Amygdala (tissue), 56 donors: ENCODE results near the gene NEDD4L.
"Not testable (repeated sequence)": the region's sequence is repeated elsewhere in the genome, so short reads cannot be mapped to it uniquely, and the experiment has no call there.

ENCODE experiments used
- DNase-seq, 56 donors: peaks; one replicate each; lab custom pipeline; 2025; lab: John Stamatoyannopoulos, UW

The NEDD4L gene

DNA sequence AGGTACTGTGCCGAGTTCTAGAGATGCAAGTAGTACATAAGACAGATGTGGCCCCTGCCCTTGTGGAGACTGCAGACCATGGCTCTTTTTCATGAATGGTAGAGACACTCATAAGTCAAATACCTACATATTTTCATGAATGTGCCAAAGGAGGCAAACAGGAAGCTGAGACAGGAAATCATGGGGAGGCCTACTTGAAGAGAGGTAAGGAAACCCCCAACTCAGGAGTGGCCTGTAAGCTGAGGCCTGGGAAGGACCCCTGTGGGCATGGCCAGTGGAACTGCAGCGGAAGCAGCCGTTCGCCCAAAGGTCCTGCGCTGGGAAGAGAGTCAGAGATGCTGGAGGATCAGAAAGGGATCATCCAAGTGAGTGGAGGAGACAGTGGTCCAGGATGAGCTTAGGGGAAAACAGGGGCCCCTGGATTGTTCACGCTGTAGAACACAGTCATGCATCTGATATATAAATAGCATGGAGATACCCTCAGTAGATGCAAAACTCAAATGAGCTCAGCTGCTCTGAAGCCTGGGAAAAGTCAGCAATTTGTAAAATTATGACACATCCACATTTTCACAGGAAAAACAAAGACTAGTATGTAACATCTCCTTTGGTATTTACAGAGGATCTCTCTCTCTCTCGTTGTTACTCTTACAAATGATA lies 228.9 kb downstream of the NEDD4L start:
- DNase-seq, result no peak

DNA sequence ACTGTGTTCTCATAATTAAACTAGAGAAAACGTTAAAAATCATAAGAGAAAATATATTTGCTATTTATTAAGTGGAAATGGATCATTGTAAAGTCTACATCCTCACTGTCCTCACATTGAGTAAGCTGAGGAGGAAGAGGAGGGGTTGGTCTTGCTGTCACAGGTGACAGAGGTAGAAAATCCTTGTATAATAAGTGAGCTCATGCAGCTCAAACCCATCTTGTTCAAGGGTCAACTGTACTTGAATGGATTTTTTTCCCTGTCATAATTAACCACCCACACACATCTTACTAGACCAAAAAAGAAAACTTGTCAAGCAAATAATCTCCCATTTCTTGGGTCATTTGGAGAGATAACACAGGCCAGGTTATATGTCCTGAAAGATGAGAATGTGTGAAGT lies 231.2 kb downstream of the NEDD4L start:
- DNase-seq, result no peak

DNA sequence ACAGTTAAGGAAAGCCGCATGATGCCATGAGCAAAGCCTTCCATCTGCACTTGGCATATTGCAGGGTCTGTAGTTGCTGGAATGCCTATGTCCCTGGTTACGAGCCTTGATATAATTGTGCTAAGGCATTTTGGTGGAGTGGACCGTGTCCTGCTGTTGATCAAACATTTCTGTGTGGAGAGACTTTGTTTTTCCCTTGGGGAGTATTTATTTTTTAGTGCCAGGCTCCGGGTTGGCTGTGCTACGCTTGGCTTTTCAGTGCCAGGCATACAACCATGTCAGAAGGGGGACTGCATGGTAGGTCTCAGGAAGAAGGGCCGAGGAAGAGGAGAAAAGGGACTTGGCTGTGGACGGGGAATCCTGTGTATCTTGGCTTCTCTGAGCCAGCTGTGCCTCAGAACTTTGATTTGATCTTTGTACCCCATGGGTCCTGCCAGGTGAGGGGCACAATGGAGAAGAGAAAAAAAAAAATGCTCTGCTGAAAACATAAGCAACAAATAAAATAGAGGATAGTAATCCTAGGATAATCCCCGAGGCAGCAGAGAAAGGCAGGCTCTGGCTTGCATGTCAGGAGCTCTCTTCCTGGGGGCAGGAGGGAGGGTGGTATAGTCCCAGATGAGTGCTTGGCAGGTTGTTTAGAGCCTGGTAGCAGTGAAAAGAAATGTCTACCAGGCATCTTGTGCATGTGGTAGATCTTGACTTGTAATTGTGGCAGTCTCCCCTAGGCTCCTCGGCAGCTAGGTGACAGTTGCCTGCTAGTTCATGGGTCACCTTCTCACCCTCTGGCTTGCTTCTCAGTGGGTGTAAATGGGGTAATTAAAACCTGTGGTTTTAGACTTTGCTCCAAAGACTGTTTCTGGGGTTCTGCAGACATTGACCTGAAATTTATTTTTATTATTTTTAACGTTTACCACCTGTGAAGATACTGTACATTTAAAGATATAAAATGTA lies 233.0 kb downstream of the NEDD4L start:
- no peak for DNase-seq

DNA sequence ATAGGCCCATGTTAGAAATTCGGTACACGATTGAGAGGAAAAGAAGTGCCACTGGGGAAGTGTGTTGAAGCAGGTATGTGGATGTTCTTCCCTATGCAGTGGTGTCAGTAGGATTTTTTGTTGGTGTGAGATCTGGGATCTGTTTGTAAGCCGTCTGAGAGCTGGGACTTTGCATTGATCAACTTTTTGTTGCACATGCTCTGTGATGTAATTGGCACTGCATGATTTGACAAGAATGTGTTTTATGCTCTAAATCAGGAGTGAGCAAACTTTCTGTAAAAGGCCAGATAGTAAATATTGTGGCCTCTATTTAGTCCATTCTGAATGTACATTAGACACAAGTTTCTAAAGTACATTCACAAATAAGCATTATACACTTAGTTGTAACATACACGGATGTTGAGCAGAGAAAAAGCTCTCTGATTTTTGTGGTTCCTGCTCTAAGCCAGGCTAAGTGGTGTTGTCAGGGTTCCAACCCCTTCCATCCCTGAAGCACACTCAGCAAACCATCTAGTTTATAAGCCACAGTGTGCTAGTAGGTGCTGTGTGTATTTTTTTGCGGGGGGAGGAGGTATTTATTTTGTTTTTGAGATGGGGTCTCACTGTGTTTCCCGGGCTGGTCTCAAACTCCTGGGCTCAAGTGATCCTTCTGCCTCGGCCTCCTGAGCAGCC lies 235.6 kb downstream of the NEDD4L start:
- no peak for DNase-seq

DNA sequence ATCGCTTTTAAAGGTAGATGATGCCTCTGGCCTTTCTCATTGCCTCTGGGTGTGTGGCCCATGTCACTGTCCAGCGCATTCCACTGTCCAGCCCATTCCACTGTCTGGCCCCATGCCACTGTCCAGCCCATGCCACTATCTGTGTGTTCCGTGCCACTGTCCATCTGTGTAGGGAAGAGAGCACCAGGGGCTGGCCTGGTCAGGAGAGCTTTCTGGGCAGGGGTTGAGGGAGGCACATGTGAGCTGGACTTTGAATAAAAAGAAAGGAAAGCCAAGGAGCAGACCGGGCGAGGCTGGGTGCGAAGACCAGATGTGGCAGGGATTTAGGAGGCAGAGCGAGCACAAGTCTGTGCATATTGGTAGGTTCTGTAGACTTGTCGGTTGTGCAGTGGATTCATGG lies 236.2 kb downstream of the NEDD4L start:
- DNase-seq, result no peak

DNA sequence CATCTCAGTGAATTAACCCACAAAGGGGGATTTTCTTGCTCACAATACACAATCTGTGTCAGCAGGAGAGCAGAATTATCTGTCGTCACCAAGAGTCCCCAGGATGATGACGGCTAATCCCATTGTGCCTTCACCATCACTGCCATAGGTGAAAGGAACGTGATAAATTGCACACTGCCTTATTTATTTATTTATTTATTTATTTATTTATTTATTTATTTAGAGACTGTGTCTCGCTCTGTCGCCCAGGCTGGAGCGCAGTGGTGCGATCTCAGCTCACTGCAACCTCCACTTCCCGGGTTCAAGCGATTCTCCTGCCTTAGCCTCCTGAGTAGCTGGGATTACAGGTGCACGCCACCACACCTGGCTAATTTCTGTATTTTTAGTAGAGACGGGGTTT lies 238.8 kb downstream of the NEDD4L start:
- not testable (repeated sequence) for DNase-seq

DNA sequence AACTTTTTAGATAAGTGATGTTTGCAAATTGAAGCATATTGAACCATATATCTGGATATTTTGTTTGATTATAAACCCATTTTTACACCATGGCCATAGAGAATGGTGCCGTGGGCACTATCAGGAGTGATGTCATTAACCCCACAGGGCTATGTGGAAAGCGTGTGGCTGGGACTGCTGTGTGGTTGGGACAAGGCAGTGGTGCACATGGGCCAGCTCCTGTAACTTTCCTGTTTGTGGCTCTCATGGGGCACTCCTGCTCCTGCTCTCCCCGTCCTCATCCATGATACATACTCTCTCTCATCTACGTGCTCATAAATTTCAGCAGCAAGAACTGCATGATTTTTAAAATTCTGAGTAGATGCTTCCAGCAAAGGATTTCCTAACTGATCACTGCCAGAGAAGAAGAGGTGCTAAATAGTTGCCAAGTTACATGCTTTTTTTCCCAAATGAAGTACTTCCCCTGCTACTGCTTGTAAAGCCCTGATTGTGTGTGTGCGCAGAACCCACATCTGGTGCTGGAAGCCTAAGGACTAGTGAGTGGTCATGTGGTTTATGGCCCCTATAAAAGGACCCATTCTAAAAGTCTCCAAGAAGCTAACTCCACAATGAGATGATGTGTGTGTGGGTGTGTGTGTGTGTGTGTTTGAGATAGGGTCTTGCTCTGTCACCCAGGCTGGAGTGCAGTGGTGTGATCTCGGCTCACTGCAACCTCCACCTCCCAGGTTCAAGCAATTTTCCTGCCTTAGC lies 240.8 kb downstream of the NEDD4L start:
- DNase-seq, result no peak

DNA sequence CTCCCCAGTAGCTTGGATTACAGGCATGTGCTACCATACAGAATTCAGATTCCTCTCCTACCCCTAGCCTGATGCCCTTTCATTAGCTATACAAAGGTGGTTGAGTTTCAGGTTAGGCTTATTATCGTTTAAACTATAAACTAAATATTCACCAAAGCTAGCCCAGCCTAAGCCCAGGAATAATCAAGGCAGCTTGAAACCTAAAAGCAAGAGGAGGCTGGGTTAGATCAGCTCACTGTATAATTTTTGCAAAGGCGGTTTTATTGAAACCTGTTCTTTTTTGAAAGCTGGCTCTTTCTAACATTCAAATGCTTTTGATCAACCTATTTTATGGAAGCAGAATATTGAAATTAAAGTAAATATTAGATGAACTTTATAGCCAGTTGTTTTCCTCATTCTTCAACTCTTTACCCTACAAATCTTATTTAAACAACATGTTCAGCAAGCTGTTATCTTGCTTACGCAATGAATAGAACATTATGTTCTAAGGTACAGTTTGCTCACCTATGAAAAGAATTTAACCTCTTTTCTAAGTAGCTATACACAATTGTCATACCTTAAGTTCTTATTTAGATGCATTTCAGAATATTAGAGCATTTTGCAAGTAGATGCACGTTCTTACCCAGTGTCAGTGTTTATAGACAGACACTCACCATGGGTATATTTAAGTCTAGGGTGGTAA lies 241.6 kb downstream of the NEDD4L start:
- DNase-seq, result no peak

DNA sequence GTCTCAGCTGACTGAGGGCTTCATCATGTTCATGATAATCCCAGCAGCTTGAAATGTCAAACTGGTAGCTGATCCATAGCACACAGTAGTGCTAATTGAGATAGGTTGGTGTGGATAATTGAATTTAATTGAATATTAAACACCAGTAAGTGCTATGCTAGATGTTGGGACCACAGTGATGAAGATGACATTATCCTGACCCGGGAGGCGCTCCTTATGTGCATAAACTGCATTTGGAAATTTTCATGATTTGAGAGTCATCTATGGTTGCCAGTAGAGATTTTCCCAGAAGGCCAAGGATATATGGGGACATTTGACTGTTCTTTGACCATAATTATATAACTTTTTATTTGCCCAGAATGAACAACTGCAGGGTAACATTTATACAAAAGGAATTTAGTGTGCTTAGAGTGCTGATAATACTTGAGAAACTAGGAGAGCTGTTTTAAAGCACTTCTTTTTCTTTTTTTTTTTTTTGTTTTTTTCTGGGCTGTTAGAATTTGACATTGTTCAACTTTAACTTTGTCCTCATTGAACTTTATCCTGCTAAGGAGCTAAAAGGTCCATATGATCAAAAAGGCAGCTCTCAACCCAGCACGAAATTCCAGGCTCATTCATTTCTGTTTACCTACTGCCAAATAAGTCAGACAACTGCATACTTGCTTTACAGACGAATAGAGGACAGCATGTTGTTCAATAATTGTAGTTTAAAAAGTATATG lies 242.8 kb downstream of the NEDD4L start:
- DNase-seq, result no peak

DNA sequence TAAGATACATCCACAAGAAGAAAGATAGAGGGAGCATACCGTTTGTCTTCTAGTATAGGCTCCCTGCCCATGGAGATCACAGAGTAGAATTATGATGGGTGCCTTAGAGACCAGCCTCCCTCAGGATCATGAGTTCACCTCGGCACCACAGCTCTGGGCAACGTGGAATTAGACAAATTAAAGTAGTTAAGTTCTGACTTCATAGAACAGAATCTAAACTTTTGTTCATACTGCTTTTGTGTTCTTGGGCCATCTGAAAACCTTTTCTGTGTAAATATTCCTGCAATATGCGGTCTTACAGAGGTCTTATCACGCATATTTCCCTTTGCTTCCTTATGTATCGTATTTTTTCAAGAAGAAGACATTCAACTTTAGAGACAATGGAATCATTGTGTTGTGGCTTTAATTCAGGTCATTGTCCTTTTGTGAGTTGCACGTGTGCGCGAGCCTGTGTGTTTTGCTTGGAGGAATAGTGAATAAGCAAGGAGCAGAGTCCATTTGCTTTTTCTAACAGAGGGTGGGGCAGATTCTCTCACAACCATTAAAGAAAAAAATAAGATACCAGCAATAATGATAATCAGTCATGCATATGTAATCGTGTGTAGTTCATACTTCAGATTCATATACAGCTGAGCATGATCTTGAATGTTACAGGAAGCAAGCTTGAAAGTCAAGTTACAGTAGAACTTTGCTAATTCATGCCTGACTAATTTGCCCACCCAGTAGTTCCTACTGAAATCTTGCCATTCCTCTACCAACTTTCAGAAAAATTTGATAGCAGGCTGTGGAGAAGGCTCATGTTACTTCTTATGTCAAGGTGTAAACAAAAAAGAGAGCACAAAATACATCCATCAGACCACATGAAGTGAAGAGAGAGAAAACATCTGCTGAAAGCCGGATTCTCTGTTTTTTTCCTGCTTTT lies 243.6 kb downstream of the NEDD4L start:
- DNase-seq, result no peak

DNA sequence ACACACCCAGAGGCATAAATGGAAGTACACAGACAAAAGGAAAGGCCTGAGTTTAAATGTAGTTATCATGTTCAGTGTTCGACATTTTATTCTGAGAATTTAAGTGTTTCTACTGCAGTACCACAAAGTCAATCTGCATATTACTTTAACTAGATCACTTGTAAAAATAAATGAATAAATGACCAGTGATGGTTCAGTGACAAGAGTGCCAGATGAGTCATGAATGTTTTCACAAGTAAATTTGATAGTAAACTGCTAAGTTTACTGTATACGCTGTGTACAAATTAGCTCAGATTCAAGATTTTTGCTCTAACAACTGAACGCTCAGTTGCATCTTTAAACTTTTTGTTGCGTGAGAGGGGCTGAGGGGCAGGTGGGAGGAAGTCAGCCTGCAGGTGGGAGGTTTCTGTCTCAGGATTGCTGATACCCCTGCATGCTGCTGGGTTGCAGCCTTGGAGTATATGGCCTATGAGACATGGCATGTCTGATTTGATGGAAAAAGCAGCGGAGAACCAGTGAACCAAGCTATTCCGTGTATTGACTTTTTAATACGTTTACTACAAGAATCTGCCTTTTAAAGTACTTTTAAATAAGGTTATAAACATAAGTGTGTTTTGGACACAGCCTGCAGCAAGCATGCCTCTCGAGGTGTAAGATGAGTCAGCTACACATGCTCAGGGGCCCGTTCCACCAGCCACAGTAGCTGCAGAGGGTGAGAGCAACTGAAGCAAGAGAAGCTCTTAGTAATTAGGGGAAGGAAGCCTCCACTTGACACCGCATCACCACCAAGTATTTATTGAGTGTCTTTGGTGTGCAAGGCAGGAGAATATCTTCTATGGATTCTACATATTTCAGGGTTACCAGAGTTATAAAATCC lies 245.1 kb downstream of the NEDD4L start:
- no peak for DNase-seq

DNA sequence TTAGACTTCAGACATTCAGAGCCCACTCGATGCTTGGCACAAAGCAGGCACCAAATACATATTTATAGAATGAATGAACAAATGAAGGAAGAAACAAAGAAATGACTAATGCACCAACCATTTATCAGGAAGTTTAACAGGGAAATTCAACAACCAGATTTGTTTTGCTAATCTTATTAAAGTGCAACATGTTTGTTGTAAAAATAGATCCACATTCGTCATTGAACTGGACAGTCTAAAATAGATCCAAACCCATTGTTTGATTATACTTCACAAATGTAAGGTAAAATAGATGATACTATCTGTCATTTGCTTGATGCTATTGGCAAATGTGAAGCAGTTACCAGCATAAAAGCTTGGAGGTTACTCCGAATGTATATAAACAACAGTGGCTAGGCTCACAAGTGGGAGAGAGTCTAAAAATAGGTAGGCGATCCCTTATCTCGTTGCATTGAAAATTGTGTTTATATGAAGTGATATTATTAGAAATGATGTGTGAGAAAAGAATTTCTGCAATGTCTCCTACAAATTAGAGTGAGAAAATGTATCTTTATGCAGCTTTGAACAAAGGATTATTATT lies 246.2 kb downstream of the NEDD4L start:
- no peak for DNase-seq

DNA sequence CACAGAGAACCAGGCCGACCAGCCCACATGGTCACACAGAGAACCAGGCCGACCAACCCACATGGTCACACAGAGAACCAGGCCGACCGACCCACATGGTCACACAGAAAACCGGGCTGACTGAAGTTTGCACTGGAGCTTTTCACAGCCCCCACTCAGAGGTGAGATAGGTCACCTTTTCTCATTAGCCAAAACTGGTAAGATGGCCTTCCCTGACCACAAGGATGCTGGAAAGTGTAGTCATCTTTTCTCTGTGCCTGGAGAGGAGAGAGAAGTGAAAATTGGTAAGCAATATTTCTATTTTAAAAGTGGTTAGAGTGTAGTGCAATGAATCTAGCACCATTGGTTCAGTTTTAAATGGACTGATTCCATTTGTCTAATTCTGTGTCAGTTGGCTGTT lies 247.1 kb downstream of the NEDD4L start:
- DNase-seq, result no peak

DNA sequence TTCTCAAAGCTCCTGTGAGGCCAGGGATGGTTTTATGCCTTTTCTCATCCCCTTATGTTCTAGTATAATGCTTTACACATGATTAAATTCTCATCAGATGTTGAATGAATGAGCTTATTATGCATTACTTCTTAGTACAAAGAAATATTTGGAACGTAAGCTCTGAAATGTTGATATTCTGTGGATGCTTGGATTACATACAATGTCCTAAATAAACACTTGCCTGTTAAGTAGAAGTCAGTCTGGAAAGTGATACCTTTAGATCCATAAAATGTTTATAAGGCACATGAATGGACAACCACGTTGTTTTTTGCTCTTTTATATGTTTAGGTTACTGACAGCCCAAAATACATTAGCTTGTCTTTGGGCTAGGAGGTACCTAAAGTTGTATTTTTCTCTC lies 248.6 kb downstream of the NEDD4L start:
- no peak for DNase-seq

DNA sequence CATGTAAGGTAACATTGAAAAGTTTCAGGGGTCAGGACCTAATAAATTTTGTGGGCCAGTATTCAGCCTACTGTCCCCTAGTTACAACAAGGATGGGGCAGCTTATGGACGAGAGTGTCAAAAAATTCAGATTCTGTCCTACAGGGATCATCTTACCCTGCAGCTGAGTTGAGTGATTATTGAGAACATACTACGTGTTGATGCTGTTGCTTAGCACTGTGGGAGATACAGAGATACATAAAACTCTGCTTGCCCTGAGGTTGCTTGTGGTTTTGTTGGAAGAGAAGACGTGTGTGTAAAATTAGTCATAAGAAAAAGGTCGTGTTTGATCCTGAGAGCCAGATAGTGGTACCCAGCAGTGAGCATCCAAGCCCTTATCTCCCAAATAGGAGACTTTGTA lies 253.2 kb downstream of the NEDD4L start:
- DNase-seq, result no peak

DNA sequence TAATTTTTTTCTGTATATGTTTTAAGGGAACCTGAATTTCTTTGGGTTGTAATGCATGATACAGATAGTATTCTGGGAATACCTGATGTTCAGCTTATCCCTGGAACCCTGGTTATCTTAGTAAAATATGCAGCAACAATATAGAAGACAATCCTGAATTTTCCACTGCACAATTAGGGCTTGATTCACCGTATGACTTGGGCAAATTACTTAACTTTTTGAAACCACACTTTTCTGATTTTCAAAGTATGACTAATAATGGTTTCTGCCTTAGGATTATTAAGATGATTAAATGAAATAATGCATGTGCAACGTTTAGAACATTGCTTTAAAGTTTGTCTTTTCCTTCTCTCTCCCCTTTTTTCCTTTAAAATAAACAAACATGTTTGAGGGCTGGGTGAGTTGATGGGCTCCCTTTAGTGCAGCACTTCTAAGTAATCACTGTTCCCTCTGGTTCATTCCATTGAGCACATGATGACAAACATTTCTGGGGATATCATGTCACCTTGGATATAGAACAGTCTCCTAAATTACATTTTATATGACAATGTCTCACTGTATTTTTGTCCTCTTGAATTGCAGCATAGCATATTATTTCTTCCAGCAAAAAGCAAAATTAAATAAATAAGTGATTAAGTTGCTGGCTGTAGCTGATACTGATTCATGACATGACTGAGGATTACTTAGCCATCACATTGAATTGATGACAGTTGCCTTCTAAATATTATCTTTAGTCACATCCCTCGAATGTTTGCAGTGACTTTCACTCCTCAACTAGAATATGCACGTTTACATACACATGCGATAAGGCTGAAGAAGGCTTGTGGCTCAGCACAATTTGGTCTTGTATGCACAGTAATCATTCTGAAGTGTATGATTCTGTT lies 254.5 kb downstream of the NEDD4L start:
- DNase-seq, result no peak
